HepG2 (cell line): ENCODE data around the gene RPL19.

Source experiments
- EHMT2 ChIP-seq: fragments of 200-600 bp; sonication (generic); IDR thresholded peaks from 2 replicates; pipeline ENCODE4 v1.7.0; 2017; ENCODE audit warnings: antibody characterized with exemption, low read depth, low read length, borderline replicate concordance
- EP300 ChIP-seq, 3 experiments: sonication (generic) in 1 of 3; formaldehyde crosslinking in 1 of 3; IDR thresholded peaks; 2 replicates each; pipeline versions ENCODE4 v1.5.1 to v1.6.1; 2011 to 2020; ENCODE audit warnings: low read depth in 2 of 3, low read length in 2 of 3, borderline replicate concordance in 1 of 3, improper control_type of control experiment in 1 of 3, mild to moderate bottlenecking in 1 of 3, missing genetic modification reagents in 1 of 3, moderate library complexity in 1 of 3
- EZH2 ChIP-seq: conservative IDR thresholded peaks from 2 replicates; pipeline ENCODE4 v1.6.1; 2012; ENCODE audit warnings: mild to moderate bottlenecking, low read depth, low read length, moderate library complexity
- FOXJ3 ChIP-seq: sonication (generic); formaldehyde crosslinking; IDR thresholded peaks from 2 replicates; pipeline ENCODE4 v1.4.0; 2020; ENCODE audit warnings: missing genetic modification reagents, mild to moderate bottlenecking, borderline replicate concordance
- MYC ChIP-seq: sonication (generic); formaldehyde crosslinking; IDR thresholded peaks from 2 replicates; pipeline ENCODE4 v1.9.0; 2021; ENCODE audit warnings: missing genetic modification reagents, borderline replicate concordance
- MYNN ChIP-seq: sonication (generic); formaldehyde crosslinking; IDR thresholded peaks from 2 replicates; pipeline ENCODE4 v1.4.0; 2020; ENCODE audit warnings: mild to moderate bottlenecking, low read depth, missing genetic modification reagents
- NPAS2 ChIP-seq: sonication (generic); formaldehyde crosslinking; IDR thresholded peaks from 2 replicates; pipeline ENCODE4 v1.8.0; 2022; ENCODE audit warnings: mild to moderate bottlenecking, missing genetic modification reagents, borderline replicate concordance
- RBFOX2 ChIP-seq: fragments of 200-400 bp; formaldehyde crosslinking; IDR thresholded peaks from 2 replicates; pipeline ENCODE4 v1.6.1; 2017; ENCODE audit warnings: low read depth, mild to moderate bottlenecking, low read length
- ZNF703 ChIP-seq: sonication (generic); formaldehyde crosslinking; IDR thresholded peaks from 2 replicates; pipeline ENCODE4 v1.5.1; 2020; ENCODE audit warnings: missing genetic modification reagents, mild to moderate bottlenecking, moderate library complexity, borderline replicate concordance
- TF ChIP-seq, protein P1 (sequence below): sonication (generic); formaldehyde crosslinking; IDR thresholded peaks from 2 replicates; pipeline ENCODE4 v1.5.0; 2020; ENCODE audit warnings: mild to moderate bottlenecking, missing genetic modification reagents

DNA sequence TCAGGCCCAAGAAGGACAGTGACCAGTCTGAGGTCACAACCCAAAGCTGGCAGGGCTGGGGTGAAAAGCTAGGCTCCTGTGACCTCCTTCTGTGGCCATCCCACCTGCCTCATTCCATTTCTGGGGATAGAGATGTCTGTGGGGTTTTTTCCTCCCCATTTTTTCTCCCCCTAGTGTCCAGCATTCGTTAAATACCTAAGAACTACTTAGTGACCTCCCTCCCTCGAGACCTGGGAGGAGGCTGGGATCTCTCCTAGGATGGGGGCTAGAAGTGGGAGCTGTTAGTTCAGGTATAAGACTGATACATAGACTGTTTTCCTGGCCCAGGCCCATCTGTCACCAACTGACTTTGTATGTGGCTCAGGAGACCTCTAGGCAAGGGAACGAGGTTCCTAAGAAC lies 46.2 kb downstream of the RPL19 start:
- TF ChIP-seq EHMT2 (no peak), MYC (no peak), FOXJ3 (no peak), RBFOX2 (no peak), MYNN (CRISPR knock-in tag) (no peak), EP300 (IDR thresholded peaks at IDR 0.05; ENCODE audit: low read depth in 2 of 2, low read length in 2 of 2) (no peak), EP300 (CRISPR knock-in tag; IDR thresholded peaks at IDR 0.05; ENCODE audit: borderline replicate concordance) (no peak), NPAS2 (CRISPR knock-in tag) (no peak), ZNF703 (CRISPR knock-in tag) (no peak), EZH2 (no peak)
- TF ChIP-seq, protein P1, sequence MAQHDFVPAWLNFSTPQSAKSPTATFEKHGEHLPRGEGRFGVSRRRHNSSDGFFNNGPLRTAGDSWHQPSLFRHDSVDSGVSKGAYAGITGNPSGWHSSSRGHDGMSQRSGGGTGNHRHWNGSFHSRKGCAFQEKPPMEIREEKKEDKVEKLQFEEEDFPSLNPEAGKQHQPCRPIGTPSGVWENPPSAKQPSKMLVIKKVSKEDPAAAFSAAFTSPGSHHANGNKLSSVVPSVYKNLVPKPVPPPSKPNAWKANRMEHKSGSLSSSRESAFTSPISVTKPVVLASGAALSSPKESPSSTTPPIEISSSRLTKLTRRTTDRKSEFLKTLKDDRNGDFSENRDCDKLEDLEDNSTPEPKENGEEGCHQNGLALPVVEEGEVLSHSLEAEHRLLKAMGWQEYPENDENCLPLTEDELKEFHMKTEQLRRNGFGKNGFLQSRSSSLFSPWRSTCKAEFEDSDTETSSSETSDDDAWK (CRISPR knock-in tag), result no peak
